SHP77 treated with DMSO at 0.1 percent for 48 hours (cell line): Measurements from ENCODE around the gene BEND3.
"Not testable (repeated sequence)": the region's sequence is repeated elsewhere in the genome, so short reads cannot be mapped to it uniquely, and the experiment has no call there.

Source experiments
- DNase-seq: peaks from one replicate; lab custom pipeline; 2025; lab: John Stamatoyannopoulos, UW

The BEND3 gene

DNA sequence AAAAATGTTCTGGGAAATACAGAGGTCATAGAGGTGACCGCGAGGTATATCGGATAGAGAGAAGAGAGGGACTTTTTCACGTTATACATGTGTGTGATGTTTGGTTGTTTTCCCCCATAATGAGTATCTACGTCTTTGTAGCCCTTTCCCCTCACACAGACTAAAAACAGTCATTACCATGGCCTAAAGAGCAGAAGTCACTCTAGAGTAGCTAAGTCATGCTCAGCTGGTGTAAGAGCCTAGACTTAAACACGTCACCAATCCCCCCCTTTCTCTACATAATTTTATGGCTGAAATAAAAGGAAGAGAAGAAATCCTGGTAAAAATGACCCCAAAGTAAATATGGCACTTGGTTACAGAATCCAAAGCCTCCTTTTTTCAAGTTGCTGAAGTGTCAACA is 6.0 kb upstream of the BEND3 start:
- DNase-seq = no peak

- DNase-seq = no peak
Observed at GRCh38 chr6:107120404-107120803, 5.1 kb upstream of the BEND3 start.

GRCh38 chr6:107118976-107119375 is 3.7 kb upstream of the BEND3 start:
- DNase-seq = no peak

GRCh38 chr6:107118540-107118939 is 3.2 kb upstream of the BEND3 start:
- not testable (repeated sequence) for DNase-seq

DNA sequence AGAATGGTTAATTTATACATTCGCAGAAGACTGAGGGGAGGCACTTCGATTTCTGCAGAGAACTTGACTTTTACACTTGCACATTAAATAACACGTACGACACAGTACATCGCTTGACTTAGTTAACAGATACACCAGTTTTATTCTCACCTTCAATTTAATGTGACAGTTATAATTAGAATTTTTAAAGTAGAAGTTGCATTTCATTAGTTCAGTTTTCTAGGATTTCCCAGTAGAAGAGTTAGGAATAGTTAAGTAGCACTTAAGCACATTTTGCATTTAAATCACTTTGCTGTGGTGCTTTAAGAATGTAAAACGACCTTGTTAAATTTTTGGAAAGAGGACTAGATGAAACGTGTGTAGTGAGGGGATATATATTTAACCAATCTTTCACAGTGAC is 1.6 kb upstream of the BEND3 start:
- no peak for DNase-seq

DNA sequence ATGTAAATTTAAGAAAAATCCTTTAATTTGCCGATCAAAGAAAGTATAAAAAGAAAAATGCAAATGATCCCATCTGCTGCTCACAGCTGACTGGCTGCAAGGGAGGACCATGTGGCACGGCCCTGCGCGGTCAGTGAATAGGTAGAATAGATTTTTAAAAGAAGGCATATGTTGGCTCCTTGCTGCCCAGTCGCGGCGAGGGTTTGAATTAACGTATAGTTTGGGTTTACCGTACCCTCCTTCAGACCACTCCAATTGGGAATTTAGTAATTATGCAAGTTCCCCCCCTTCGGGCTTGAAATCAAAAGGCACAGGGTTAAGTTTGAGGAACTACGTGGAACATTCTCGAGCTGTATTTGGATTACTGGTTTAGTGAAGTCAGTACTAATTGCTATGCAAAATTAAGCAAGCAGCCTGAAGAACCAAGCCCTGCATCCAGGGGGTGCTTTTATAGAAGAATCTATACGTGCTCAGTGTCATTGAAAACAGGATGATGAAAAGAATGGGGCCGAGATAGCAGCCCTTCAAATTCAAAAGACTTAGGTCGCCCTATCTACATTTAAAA is 1.1 kb upstream of the BEND3 start:
- peak; percentile 68 for DNase-seq

DNA sequence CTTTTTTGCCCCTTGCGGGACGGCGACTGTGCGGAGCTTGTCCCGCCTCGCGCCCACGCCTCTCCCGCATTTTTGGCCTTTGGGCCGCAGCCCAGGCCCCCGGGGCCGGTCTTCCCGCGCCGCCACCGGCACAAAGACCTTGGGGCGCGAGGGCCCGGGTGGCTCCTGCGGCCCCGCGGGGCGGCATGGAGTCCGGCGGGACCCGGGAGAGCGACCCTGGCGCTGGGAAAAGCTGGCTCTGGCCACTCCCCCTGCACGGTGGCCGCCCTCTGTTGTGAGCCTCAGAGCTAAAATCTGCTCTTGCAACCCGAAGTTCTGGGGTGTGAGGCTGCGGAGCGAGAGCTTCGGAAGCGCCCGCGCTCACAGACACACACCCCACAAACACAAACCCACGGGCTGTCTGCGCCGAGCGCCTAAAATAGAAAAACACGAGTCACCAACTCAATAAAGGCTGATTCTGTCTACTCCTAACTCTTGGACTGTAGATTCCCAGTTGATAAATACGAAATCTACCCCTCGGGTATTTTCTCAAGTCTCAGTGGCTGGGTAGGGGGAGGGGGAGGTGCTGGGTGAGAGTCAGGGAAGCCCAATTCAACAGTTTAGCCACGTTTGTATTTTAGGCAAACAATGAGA is 496 bp upstream of the BEND3 start:
- DNase-seq = peak; percentile 59

DNA sequence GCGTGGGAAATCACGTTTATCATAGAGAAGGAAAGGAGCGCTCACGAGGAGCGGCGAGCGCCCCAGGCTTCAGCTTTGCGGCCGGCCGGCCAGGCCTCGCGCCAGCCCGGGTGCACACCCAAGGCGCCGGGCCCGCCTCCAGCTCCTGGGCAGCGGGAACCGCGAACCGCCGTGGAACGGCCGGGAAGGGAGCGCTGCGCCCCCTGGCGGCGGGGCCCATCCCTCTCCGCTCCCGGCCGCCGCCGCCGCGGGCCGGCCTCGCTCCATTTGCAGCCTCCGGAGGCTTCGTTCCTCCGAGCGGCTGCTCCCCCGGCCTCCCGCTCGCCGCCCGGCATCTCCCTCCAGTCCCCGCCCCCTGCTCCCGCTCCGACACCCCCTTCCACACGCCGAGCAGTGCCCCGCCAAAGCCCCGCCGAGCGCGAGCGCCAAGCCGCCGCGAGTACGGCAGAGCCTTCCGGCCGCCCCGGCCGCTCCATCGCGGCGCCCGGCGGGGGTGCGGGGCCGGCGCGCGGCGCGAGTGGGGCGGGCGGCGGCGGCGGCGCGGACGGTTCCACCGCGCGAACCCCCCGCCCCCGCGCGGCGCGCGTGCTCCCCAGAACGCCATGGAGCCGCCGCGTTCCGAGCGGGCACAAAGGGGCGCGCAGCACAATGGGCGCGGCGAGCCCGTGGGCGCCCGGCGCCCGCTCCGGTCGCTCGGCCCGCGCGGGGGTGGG is 946 bp downstream of the BEND3 start:
- DNase-seq = peak; percentile 39

DNA sequence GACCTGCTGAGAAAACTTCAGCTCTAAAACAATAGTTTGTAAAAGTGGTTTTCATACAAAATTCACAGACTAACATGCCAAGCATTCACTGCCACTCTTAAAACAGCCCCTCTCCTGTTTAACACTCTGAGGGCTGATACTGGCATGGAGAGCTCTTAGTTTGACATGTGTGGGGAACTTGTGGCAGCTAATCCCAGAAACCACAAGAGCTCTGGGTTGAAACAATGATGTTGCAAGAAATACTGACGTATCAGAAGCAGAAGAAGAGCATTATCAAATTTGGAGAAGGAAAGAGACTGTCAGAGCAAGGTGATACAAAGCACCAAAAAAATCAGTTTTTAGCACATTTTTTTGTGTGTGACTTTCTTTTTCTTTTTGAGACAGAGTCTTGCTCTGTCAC is 5.1 kb downstream of the BEND3 start:
- no peak for DNase-seq

- no peak for DNase-seq
Observed at GRCh38 chr6:107108201-107108890, 7.0 kb downstream of the BEND3 start.

- no peak for DNase-seq
Observed at GRCh38 chr6:107107791-107108190, 7.5 kb downstream of the BEND3 start.

DNA sequence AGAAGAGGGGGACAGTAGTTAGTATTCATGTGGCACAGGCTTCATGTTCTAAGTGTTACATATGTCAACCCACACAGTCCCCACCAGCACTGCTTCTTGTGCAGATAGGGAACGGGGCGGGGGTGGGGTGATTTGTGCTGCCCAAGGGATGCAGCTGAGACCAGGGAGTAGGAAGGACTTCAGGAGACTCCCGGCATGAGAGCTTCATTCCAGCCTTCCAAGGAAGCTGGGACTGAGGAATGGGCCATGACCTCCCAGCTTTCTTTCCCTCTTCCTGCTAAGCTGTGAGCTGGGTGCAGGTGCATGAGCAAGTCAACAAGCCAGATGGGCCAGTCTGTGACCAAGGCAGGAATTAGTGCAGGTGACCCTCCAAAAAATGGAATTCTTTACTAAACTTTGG is 9.2 kb downstream of the BEND3 start:
- no peak for DNase-seq

DNA sequence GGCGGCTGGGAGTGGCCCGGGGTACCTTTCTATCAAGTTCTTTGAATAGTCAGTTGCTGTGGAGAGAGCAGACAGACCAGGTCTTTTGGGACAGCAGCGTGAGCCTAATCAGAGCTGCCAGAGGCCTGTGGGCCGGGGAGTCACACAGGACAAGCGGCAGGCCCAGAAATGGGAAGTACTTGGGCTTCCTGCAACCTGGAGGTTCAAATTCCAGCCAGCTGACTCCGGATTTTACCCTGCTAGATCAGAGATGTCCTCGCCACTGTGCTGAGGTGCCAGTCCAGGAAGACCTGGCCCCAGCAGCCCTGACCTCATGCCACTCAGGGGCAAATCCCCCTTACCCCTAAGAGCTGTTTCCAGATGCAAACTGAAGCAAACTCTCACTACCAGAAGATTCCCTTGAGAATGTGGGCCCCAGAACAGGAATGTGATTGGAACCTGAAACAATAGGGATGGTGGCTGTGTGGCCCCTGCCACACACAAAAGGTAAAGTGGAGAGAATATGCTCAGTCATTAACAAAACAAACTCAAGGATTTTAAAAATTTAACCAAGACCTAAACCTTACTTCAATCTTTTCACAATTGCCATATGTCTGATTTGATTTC is 9.7 kb downstream of the BEND3 start:
- no peak for DNase-seq

GRCh38 chr6:107103082-107103481 is 12.2 kb downstream of the BEND3 start:
- DNase-seq = no peak

- DNase-seq = no peak
Observed at GRCh38 chr6:107102414-107102805, 12.9 kb downstream of the BEND3 start.

DNA sequence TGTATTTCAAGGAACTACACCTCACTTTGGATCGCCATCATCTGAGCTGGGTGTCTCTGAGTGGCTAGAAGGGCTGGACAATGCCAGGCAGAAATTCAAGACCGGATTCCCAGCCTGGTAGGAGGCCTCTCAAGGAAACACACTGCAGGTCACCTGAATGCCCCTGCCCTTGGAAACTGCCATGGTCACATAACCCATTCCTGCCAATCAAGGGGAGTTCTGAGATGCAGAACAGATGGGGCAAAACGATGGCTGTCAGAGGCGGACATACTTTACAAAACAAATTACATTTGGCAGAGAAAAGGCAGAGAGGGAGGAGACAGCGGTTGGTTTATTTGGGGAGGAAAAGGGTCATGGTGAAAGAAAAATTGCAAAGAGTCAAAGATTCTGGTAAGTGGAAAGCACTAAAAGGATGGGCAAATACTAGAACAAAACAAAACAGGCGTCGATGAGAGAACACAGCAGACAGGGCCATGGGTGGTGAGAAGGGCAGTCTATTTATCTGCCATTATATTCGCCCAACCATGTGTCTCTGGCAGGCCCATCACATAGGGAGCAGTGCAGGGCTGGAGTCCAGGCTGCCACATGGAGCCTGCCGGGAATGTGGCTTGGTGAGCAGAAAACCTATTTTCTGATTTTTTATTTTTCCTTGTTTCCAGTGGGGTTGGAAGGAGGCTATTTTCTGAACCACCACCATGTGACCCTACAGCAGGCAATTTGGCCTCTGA is 13.5 kb downstream of the BEND3 start:
- DNase-seq = no peak

DNA sequence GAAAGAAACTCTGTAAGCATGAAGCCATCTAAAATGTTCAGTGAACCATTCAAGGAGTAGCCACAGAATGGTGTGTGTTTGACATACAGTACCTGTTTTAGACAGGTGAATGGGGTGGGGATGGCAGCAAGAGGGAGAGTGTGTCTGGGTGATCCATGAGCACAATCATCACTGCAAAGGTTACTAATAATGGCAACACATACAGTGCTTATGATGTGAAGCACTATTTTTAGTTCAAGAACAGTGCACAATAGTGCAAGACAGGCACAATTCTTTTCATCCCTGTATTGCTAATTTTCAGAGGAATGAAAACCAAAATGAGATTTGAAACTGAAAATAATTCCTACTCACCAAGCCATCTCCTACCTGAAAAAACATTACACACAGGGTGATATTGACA is 14.1 kb downstream of the BEND3 start:
- DNase-seq = no peak

- DNase-seq = no peak
Observed at GRCh38 chr6:107098436-107099307, 16.6 kb downstream of the BEND3 start.

GRCh38 chr6:107084459-107084858 is 30.9 kb downstream of the BEND3 start:
- not testable (repeated sequence) for DNase-seq

GRCh38 chr6:107083921-107084320 is 31.4 kb downstream of the BEND3 start:
- no peak for DNase-seq
